NB4 (cell line): ENCODE measurements around the gene ARHGAP22.

ENCODE experiments used
- POLR2A ChIP-seq: IDR thresholded peaks from 2 replicates; pipeline ENCODE4 v1.6.1; 2011; ENCODE audit warnings: mild to moderate bottlenecking; ENCODE audit not compliant: insufficient read length; ENCODE audit errors: extremely low read depth
- TF ChIP-seq, protein P1 (sequence below): IDR thresholded peaks from one replicate; pipeline ENCODE4 v1.5.1; 2012; ENCODE audit warnings: low read depth, low read length

GRCh38 chr10:48651839-48652238, 47.0 kb upstream of the ARHGAP22 start:
- TF ChIP-seq, protein P1, sequence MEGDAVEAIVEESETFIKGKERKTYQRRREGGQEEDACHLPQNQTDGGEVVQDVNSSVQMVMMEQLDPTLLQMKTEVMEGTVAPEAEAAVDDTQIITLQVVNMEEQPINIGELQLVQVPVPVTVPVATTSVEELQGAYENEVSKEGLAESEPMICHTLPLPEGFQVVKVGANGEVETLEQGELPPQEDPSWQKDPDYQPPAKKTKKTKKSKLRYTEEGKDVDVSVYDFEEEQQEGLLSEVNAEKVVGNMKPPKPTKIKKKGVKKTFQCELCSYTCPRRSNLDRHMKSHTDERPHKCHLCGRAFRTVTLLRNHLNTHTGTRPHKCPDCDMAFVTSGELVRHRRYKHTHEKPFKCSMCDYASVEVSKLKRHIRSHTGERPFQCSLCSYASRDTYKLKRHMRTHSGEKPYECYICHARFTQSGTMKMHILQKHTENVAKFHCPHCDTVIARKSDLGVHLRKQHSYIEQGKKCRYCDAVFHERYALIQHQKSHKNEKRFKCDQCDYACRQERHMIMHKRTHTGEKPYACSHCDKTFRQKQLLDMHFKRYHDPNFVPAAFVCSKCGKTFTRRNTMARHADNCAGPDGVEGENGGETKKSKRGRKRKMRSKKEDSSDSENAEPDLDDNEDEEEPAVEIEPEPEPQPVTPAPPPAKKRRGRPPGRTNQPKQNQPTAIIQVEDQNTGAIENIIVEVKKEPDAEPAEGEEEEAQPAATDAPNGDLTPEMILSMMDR: no peak
- TF ChIP-seq POLR2A: no peak
